ENCODE measurements around the gene PIP5K1C. TPM values are rescaled to one million over a fixed set of nuclear protein-coding genes. Genes with fewer than 3 reads are reported as not detected.
A peak's percentile ranks its signal among the peaks of the same experiment; 100 is the strongest.

Gene PIP5K1C
- total and polyA plus RNA-seq, 9 of the 15 experiments (the other 6 are each of a cell fraction or from before 2014, with no cell fraction given), result 0.38 to 22.1 (median 4.1) TPM

DNA sequence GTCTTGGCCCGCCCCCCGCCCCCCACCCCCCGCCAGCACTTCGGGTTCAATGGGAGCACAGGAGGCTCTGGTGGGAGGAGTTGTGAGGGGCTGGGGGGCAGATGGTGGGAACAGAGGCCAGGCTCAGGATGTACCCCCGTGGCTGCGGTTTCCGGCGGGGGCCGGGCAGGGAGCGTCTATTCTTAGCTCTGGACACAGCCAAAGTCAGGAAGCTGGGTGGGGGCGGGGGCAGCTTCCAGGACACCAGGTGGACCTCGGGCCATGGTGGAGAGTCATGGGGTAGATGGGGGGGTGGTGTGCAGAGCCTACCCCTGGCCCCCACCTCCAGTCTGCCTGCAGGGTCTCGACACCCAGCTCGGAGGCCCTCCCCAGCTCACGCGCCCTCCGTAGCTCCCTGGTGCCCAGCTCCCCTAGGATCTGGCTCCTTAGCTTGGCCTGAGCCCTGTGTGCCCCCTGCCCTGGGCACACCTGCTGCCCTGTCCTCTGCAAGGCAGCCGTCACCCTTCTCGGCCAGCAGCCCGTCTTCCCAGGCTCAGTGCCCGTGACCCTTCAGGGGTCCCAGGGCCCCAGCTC, 91.4 kb downstream of the PIP5K1C start:
- Histone ChIP-seq H3K9ac (ENCODE audit: insufficient read depth in 1 of 2, low read depth in 2 of 2, low read length in 2 of 2) (peak overlapping the region; percentile 87 to 92; a peak in 3 of 4 replicates), H4K20me1 (replicated peaks; ENCODE audit: control insufficient read depth, insufficient read depth, low read length) (no peaks in the 10 kb centered on the region), H2AFZ (ENCODE audit: low read depth, low read length) (no peak overlapping the region; the same call in 1 of the 2 replicates), H3K79me2 (ENCODE audit: control insufficient read depth, insufficient read depth, low read length) (peaks cover 48% of the 10 kb centered on the region), H3K9me1 (ENCODE audit: control insufficient read depth, insufficient read depth, low read length) (no peaks in the 10 kb centered on the region), H3K36me3 (ENCODE audit: control insufficient read depth, insufficient read depth, low read length) (peaks cover 49% of the 10 kb centered on the region), H3K4me1 (replicated peaks in 1 of 2; ENCODE audit: control insufficient read depth in 2 of 2, insufficient read depth in 2 of 2, low read length in 2 of 2) (peaks cover 42 to 98% of the 10 kb centered on the region in 2 experiments), H3K9me3 (replicated peaks; ENCODE audit: control insufficient read depth, insufficient read depth, low read depth, low read length) (no peaks in the 10 kb centered on the region; the same call in 1 of the 2 replicates), H3K4me2 (ENCODE audit: insufficient read depth, low read length) (peak overlapping the region; percentile 91), H3K27me3 (ENCODE audit: control insufficient read depth in 2 of 2, insufficient read depth in 2 of 2, low read length in 2 of 2) (no peaks in the 10 kb centered on the region), H3K27ac (ENCODE audit: extremely low read depth, low read depth, low read length) (peak overlapping the region; percentile 98), H3K4me3 (no peak overlapping the region)
- no TSS peak for BruUV-seq (replicated peaks)
- intact Hi-C loops (cut with micrococcal nuclease) (loop anchor here (10.0 kb wide), 1 partner anchor 64 kb away; no protein-coding TSS in a partner anchor), in situ Hi-C loops (cut with MboI) (no loop called here)
- WGBS (ENCODE audit: insufficient coverage, low coverage, missing lambda C conversion rate), result 34% methylated on average over 17 of the region's 21 CpGs
- POLR2A ChIA-PET, result interaction anchor here (0.5 to 4.0 kb wide), 11 partner anchors 14 to 498 kb away, joined by 3 to 29 read pairs (median 4); partner anchors contain the start of gene MFSD12
- CTCF ChIA-PET (ENCODE audit: low intra/inter-chr PET ratio), result no interaction called here
- ATAC-seq (peak; percentile 4; the same call in 2 of the 3 replicates), FAIRE-seq (no peak), DNase-seq (ENCODE audit: extremely low read depth in 1 of 4, low spot score in 3 of 4) (peak; percentile 49 to 88 (median 66))
- TF ChIP-seq CREB1 (IDR thresholded peaks at IDR 0.05), result no peak
- 0 out of 2 replicates have a peak, but pooled peaks have one; percentile 10 for TF ChIP-seq CREB1 (CRISPR knock-in tag; IDR thresholded peaks at IDR 0.05)
- TF ChIP-seq, protein P1, sequence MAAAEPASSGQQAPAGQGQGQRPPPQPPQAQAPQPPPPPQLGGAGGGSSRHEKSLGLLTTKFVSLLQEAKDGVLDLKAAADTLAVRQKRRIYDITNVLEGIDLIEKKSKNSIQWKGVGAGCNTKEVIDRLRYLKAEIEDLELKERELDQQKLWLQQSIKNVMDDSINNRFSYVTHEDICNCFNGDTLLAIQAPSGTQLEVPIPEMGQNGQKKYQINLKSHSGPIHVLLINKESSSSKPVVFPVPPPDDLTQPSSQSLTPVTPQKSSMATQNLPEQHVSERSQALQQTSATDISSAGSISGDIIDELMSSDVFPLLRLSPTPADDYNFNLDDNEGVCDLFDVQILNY (CRISPR knock-in tag; IDR thresholded peaks at IDR 0.05), result no peak
- TF ChIP-seq, protein P2, sequence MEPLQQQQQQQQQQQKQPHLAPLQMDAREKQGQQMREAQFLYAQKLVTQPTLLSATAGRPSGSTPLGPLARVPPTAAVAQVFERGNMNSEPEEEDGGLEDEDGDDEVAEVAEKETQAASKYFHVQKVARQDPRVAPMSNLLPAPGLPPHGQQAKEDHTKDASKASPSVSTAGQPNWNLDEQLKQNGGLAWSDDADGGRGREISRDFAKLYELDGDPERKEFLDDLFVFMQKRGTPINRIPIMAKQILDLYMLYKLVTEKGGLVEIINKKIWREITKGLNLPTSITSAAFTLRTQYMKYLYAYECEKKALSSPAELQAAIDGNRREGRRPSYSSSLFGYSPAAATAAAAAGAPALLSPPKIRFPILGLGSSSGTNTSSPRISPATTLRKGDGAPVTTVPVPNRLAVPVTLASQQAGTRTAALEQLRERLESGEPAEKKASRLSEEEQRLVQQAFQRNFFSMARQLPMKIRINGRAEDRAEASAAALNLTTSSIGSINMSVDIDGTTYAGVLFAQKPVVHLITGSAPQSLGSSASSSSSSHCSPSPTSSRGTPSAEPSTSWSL (CRISPR knock-in tag; IDR thresholded peaks at IDR 0.05; ENCODE audit: borderline replicate concordance), result no peak
- TF ChIP-seq, protein P3, sequence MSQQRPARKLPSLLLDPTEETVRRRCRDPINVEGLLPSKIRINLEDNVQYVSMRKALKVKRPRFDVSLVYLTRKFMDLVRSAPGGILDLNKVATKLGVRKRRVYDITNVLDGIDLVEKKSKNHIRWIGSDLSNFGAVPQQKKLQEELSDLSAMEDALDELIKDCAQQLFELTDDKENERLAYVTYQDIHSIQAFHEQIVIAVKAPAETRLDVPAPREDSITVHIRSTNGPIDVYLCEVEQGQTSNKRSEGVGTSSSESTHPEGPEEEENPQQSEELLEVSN (IDR thresholded peaks at IDR 0.05; ENCODE audit: borderline replicate concordance in 1 of 2, extremely low read depth in 1 of 2, insufficient read depth in 1 of 2, insufficient read length in 1 of 2, low read depth in 1 of 2, low read length in 1 of 2, poor library complexity in 1 of 2, severe bottlenecking in 1 of 2), result peak in 1 of 2 experiments; percentile 24
- TF ChIP-seq, protein P4, sequence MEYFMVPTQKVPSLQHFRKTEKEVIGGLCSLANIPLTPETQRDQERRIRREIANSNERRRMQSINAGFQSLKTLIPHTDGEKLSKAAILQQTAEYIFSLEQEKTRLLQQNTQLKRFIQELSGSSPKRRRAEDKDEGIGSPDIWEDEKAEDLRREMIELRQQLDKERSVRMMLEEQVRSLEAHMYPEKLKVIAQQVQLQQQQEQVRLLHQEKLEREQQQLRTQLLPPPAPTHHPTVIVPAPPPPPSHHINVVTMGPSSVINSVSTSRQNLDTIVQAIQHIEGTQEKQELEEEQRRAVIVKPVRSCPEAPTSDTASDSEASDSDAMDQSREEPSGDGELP (CRISPR knock-in tag; IDR thresholded peaks at IDR 0.05; ENCODE audit: borderline replicate concordance), result no peak; the same call in 1 of the 2 replicates
- no peak for TF ChIP-seq ZNF197 (CRISPR knock-in tag; IDR thresholded peaks at IDR 0.05; ENCODE audit: low read depth)
- no peak for TF ChIP-seq ZFP30 (CRISPR knock-in tag; IDR thresholded peaks at IDR 0.05; ENCODE audit: borderline replicate concordance)
- TF ChIP-seq, protein P5, sequence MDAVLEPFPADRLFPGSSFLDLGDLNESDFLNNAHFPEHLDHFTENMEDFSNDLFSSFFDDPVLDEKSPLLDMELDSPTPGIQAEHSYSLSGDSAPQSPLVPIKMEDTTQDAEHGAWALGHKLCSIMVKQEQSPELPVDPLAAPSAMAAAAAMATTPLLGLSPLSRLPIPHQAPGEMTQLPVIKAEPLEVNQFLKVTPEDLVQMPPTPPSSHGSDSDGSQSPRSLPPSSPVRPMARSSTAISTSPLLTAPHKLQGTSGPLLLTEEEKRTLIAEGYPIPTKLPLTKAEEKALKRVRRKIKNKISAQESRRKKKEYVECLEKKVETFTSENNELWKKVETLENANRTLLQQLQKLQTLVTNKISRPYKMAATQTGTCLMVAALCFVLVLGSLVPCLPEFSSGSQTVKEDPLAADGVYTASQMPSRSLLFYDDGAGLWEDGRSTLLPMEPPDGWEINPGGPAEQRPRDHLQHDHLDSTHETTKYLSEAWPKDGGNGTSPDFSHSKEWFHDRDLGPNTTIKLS (IDR thresholded peaks at IDR 0.05; ENCODE audit: borderline replicate concordance, low read depth), result no peak
- TF ChIP-seq TSC22D4 (tag; IDR thresholded peaks at IDR 0.05), result no peak
